GM12878 (cell line): ENCODE data around the gene LSAMP. TPM values are rescaled to one million over a fixed set of nuclear protein-coding genes. Genes with fewer than 3 reads are reported as not detected.

Source experiments
- ATAC-seq: fragments of 200-7000 bp; cut with Tn5 transposase; 3 replicates; pipeline ENCODE4 v1.9.1; 2020; ENCODE audit warnings: mild to moderate bottlenecking, moderate library complexity
- BruUV-seq: library from RNA; stranded (reverse); fragments of 400-500 nt; replicated peaks from 2 replicates; lab custom pipeline; 2021; lab: Mats Ljungman, UMichigan
- CTCF ChIA-PET: fragments of 300-600 bp; sonication (Branson Sonifier 250); formaldehyde crosslinking; extraction: SDS; loops from one replicate; lab custom pipeline; 2021; ENCODE audit warnings: inconsistent platforms; lab: Yijun Ruan, JAX
- POLR2A ChIA-PET: fragments of 350-600 bp; formaldehyde crosslinking; extraction: SDS; loops from one replicate; lab custom pipeline; 2021; ENCODE audit warnings: inconsistent platforms; lab: Charles Lee
- RAD21 ChIA-PET: fragments of 300-600 bp; sonication (Branson Sonifier 250); formaldehyde crosslinking; loops from one replicate; lab custom pipeline; 2023; ENCODE audit warnings: antibody characterized with exemption; ENCODE audit not compliant: unreplicated experiment; lab: Charles Lee
- SMC1A ChIA-PET: fragments of 300-600 bp; sonication (Branson Sonifier 250); formaldehyde crosslinking; loops from one replicate; lab custom pipeline; 2023; ENCODE audit not compliant: unreplicated experiment, uncharacterized antibody; lab: Charles Lee
- DNase-seq: peaks from one replicate; pipeline ENCODE4 v3.0.0-alpha.2; 2011; ENCODE audit warnings: low read depth, low spot score
- FAIRE-seq: peaks from 3 replicates; lab custom pipeline; 2011; peaks lifted over from hg19 to GRCh38; lab: Jason Lieb, UNC
- H2AFZ ChIP-seq: 2 replicates; pipeline ENCODE4 v1.6.0; 2011; ENCODE audit warnings: low read depth, low read length, control low read depth; ENCODE audit not compliant: control insufficient read depth
- H3K27ac ChIP-seq: 2 replicates; pipeline ENCODE4 v1.5.1; 2011; ENCODE audit warnings: control low read depth; ENCODE audit not compliant: control insufficient read depth, insufficient read depth
- H3K27me3 ChIP-seq, 2 experiments: replicated peaks in 1 of 2; 2 replicates each; pipeline versions ENCODE4 v1.6.0 to v1.6.1; 2011; ENCODE audit warnings: low read length in 1 of 2; ENCODE audit not compliant: control insufficient read depth in 2 of 2, insufficient read depth in 2 of 2
- H3K36me3 ChIP-seq, 2 experiments: 2 replicates each; pipeline ENCODE4 v1.5.1; 2011; ENCODE audit warnings: low read length in 1 of 2; ENCODE audit not compliant: control insufficient read depth in 2 of 2, insufficient read depth in 2 of 2
- H3K4me1 ChIP-seq: 2 replicates; pipeline ENCODE4 v1.6.1; 2011; ENCODE audit warnings: mild to moderate bottlenecking, low read length, moderate library complexity, mixed read lengths; ENCODE audit not compliant: control insufficient read depth, insufficient read depth
- H3K4me2 ChIP-seq: 2 replicates; pipeline ENCODE4 v1.6.0; 2011; ENCODE audit warnings: control low read depth; ENCODE audit not compliant: control insufficient read depth, insufficient read depth
- H3K4me3 ChIP-seq: fragments of 200-600 bp; sonication (generic); 2 replicates; pipeline ENCODE4 v1.5.1; 2016
- H3K79me2 ChIP-seq: 2 replicates; pipeline ENCODE4 v1.6.0; 2011; ENCODE audit warnings: low read length; ENCODE audit not compliant: control insufficient read depth, insufficient read depth
- H3K9ac ChIP-seq: 2 replicates; pipeline ENCODE4 v1.8.0; 2011; ENCODE audit warnings: low read length, control low read depth, mixed read lengths; ENCODE audit not compliant: control insufficient read depth, insufficient read depth
- H3K9me3 ChIP-seq: replicated peaks from 3 replicates; pipeline ENCODE4 v1.5.1; 2011; ENCODE audit warnings: mild to moderate bottlenecking, low read length; ENCODE audit not compliant: control insufficient read depth, insufficient read depth
- H4K20me1 ChIP-seq: 2 replicates; pipeline ENCODE4 v1.6.0; 2011; ENCODE audit not compliant: control insufficient read depth, insufficient read depth
- ATF3 ChIP-seq: IDR thresholded peaks from 2 replicates; pipeline ENCODE4 v1.6.1; 2011; ENCODE audit warnings: low read depth, mild to moderate bottlenecking, low read length, moderate library complexity, borderline replicate concordance; ENCODE audit errors: extremely low read depth
- ATF7 ChIP-seq: fragments of 450-650 bp; IDR thresholded peaks from 2 replicates; pipeline ENCODE4 v1.6.1; 2016; ENCODE audit warnings: low read depth, mild to moderate bottlenecking
- BACH1 ChIP-seq: fragments of 450-650 bp; IDR thresholded peaks from 2 replicates; pipeline ENCODE4 v1.6.1; 2017; ENCODE audit warnings: mild to moderate bottlenecking, borderline replicate concordance
- DPF2 ChIP-seq: fragments of 450-650 bp; IDR thresholded peaks from 2 replicates; pipeline ENCODE4 v1.6.1; 2017; ENCODE audit warnings: mild to moderate bottlenecking
- LARP7 ChIP-seq: fragments of 450-650 bp; IDR thresholded peaks from 2 replicates; pipeline ENCODE4 v1.6.1; 2017; ENCODE audit warnings: mild to moderate bottlenecking
- MLLT1 ChIP-seq: fragments of 450-650 bp; IDR thresholded peaks from 2 replicates; pipeline ENCODE4 v1.6.1; 2016; ENCODE audit warnings: mild to moderate bottlenecking
- PBX3 ChIP-seq: IDR thresholded peaks from 2 replicates; pipeline ENCODE4 v1.6.1; 2011; ENCODE audit warnings: mild to moderate bottlenecking, low read depth, low read length, moderate library complexity; ENCODE audit not compliant: insufficient replicate concordance
- RFX5 ChIP-seq: IDR thresholded peaks from 2 replicates; pipeline ENCODE4 v1.6.1; 2011; ENCODE audit warnings: low read depth, low read length, improper control_type of control experiment
- TCF3 ChIP-seq: IDR thresholded peaks from 2 replicates; pipeline ENCODE4 v1.6.1; 2012; ENCODE audit warnings: low read depth, mild to moderate bottlenecking, low read length, borderline replicate concordance; ENCODE audit not compliant: insufficient read depth
- ZBTB4 ChIP-seq: fragments of 450-650 bp; formaldehyde crosslinking; IDR thresholded peaks from 2 replicates; pipeline ENCODE4 v1.4.0; 2022; ENCODE audit warnings: mild to moderate bottlenecking, moderate library complexity
- ZNF207 ChIP-seq: fragments of 450-650 bp; IDR thresholded peaks from 2 replicates; pipeline ENCODE4 v1.6.1; 2014; ENCODE audit warnings: antibody characterized with exemption, mild to moderate bottlenecking, borderline replicate concordance
- ZNF24 ChIP-seq: fragments of 450-650 bp; IDR thresholded peaks from 2 replicates; pipeline ENCODE4 v1.6.1; 2017; ENCODE audit warnings: antibody characterized with exemption, mild to moderate bottlenecking
- WGBS: methylation state at CpG from one replicate; pipeline ENCODE4 v1.1.6; 2016; ENCODE audit warnings: low lambda C conversion rate; ENCODE audit not compliant: insufficient replicate concordance, insufficient coverage; ENCODE audit errors: missing lambda C conversion rate; 5-methylcytosine and 5-hydroxymethylcytosine counted together
- in situ Hi-C: fragments of 300-500 bp; cut with MboI; formaldehyde crosslinking; loops from 9 replicates; pipeline ENCODE4 v1.14.3; 2018; ENCODE audit warnings: mixed read lengths
- intact Hi-C: fragments of 100-400 bp; cut with micrococcal nuclease; formaldehyde crosslinking; loops from one replicate; pipeline ENCODE4 v1.14.2; 2022; ENCODE audit not compliant: unreplicated experiment
- polyA plus RNA-seq, 11 experiments: library from polyadenylated mRNA; depleted of rRNA in 4 of 11; unstranded in 6 of 11; stranded (reverse) in 5 of 11; fragments of >200 nt; fragmentation: Nextera tagmentation in 4 of 11; fragmentation: Illumina TruSeq in 1 of 11; extraction: Ambion mirVana in 4 of 11; extraction: Trizol in 1 of 11; gene quantifications; 1 replicate in 1 of 11; 2 replicates in 10 of 11; pipeline versions ENCODE4 v1.2.1 to v1.2.3, GENCODE V29; 2011 to 2016; ENCODE audit warnings: inconsistent platforms in 2 of 11, missing spikeins in 2 of 11, low read depth in 1 of 11
- total RNA-seq, 4 experiments: library from RNA; depleted of rRNA in 3 of 4; stranded (reverse); fragments of >200 nt in 3 of 4; fragmentation: Illumina TruSeq in 1 of 4; extraction: Trizol in 1 of 4; gene quantifications; 2 replicates each; pipeline versions ENCODE4 v1.2.1 to v1.2.3, GENCODE V29; 2013 to 2021

Gene LSAMP
- total and polyA plus RNA-seq, 10 of the 15 experiments (the other 5 are each of a cell fraction or from before 2014, with no cell fraction given) = 2.0 to 12.7 (median 6.5) TPM

- no TSS peak for BruUV-seq
- ATAC-seq (no peak), DNase-seq (no peak), FAIRE-seq (no peak)
- ChIA-PET RAD21 (no interaction called here), POLR2A (no interaction called here), CTCF (no interaction called here), SMC1A (no interaction called here)
- H3K4me3 ChIP-seq = no peak overlapping the region
- H3K4me2 ChIP-seq = no peak overlapping the region
- no peaks in the 10 kb centered on the region for H3K36me3 ChIP-seq
- TF ChIP-seq RFX5 = no peak
- TF ChIP-seq LARP7 = no peak
- no peak for TF ChIP-seq MLLT1
- no peak for TF ChIP-seq ZBTB4 (CRISPR knock-in tag)
- TF ChIP-seq DPF2 = no peak
- TF ChIP-seq ZNF207 = no peak
- no peak for TF ChIP-seq PBX3
- no peak for TF ChIP-seq TCF3
- no peak for TF ChIP-seq ZNF24
- no peak for TF ChIP-seq ATF7
- TF ChIP-seq ATF3 = no peak
- no peak for TF ChIP-seq BACH1
- WGBS = 13% methylated on average over 3 of the region's 3 CpGs
- no peaks in the 10 kb centered on the region for H3K79me2 ChIP-seq
- H3K27me3 ChIP-seq = no peaks in the 10 kb centered on the region
- no peaks in the 10 kb centered on the region for H4K20me1 ChIP-seq
- in situ Hi-C loops = no loop called here
- no peak overlapping the region for H2AFZ ChIP-seq
- no peaks in the 10 kb centered on the region for H3K9me3 ChIP-seq
- intact Hi-C loops = no loop called here
- no peak overlapping the region for H3K9ac ChIP-seq
- no peaks in the 10 kb centered on the region for H3K4me1 ChIP-seq
- no peak overlapping the region for H3K27ac ChIP-seq
These were observed 593.7 kb downstream of the LSAMP start for GRCh38 chr3:115851571-115851970.
